Left ventricle myocardium inferior (tissue), 1 donor: ENCODE results near the gene RPS19BP1. TPM values are rescaled to one million over a fixed set of nuclear protein-coding genes. Genes with fewer than 3 reads are reported as not detected.
"Not testable (repeated sequence)": the region's sequence is repeated elsewhere in the genome, so short reads cannot be mapped to it uniquely, and the experiment has no call there.

Experiments
- DNase-seq: peaks from one replicate; pipeline ENCODE4 v3.0.0-alpha.2; 2020
- H3K27ac ChIP-seq: fragments of 200-600 bp; replicated peaks from 2 replicates; pipeline ENCODE4 v1.8.0; 2021
- H3K27me3 ChIP-seq: fragments of 200-600 bp; 2 replicates; pipeline ENCODE4 v1.8.0; 2021; ENCODE audit warnings: low read depth
- H3K36me3 ChIP-seq: fragments of 200-600 bp; 2 replicates; pipeline ENCODE4 v1.8.0; 2021
- H3K4me1 ChIP-seq: fragments of 200-600 bp; 2 replicates; pipeline ENCODE4 v1.8.0; 2021
- H3K4me3 ChIP-seq: fragments of 200-600 bp; 2 replicates; pipeline ENCODE4 v1.8.0; 2021; ENCODE audit warnings: mild to moderate bottlenecking, moderate library complexity
- H3K9me3 ChIP-seq: fragments of 200-600 bp; replicated peaks from 2 replicates; pipeline ENCODE4 v1.8.0; 2021
- CTCF ChIP-seq: fragments of 200-600 bp; IDR thresholded peaks from 2 replicates; pipeline ENCODE4 v1.8.0; 2021; ENCODE audit warnings: antibody characterized with exemption, mild to moderate bottlenecking, borderline replicate concordance
- intact Hi-C: fragments of 100-400 bp; cut with micrococcal nuclease; formaldehyde crosslinking; loops from one replicate; pipeline ENCODE4 v1.11.0; 2022
- total RNA-seq: library from RNA; stranded (reverse); fragmentation: NEBNext Ultra II Directional; extraction: Animal tissue kit (Norgen Biotek cat#: 25700); gene quantifications from one replicate; pipeline ENCODE4 v1.2.1, GENCODE V29; 2021
- donor health status: DM: no; HTN: yes; CAD: no; lungs with severe emphysema.

Gene RPS19BP1
- total RNA-seq, 1 donor from 2014 or later, result 59.3 TPM

DNA sequence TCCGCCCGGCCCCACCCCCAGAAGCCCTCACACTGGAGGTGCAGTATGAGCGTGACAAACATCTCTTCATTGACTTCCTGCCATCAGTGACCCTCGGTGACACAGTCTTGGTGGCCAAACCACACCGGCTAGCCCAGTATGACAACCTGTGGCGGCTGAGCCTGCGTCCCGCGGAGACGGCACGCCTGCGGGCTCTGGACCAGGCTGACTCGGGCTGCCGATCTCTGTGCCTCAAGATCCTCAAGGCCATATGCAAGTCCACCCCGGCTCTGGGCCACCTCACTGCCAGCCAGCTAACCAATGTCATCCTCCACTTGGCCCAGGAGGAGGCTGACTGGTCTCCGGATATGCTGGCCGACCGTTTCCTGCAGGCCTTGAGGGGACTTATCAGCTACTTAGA is 18.8 kb downstream of the RPS19BP1 start:
- peaks cover 77% of the 10 kb centered on the region for H3K36me3 ChIP-seq

DNA sequence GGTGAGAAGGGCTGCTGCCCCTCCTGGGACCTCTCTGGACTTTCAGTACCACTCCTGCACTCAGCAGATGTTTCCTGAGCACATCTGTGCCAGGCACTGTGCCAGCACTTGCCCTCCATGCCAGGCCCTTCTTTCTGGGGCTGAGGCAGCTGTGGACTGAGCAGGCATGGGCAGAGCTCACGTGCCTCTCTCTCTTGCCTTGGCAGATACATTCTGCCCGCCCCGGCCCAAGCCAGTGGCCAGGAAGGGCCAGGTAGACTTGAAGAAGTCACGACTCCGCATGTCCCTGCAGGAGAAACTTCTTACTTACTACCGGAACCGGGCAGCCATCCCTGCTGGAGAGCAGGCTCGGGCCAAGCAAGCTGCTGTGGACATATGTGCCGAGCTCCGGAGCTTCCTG is 20.5 kb downstream of the RPS19BP1 start:
- no peak for DNase-seq
- no peak overlapping the region for H3K27ac ChIP-seq
- intact Hi-C loops, result loop anchor here (10.0 kb wide), 1 partner anchor 167 kb away; the partner anchor contains the start of gene SYNGR1
- TF ChIP-seq CTCF, result no peak
- H3K9me3 ChIP-seq, result no peaks in the 10 kb centered on the region
- H3K36me3 ChIP-seq, result peaks cover 88% of the 10 kb centered on the region
- H3K27me3 ChIP-seq, result no peaks in the 10 kb centered on the region
- H3K4me3 ChIP-seq, result no peak overlapping the region
- H3K4me1 ChIP-seq, result peaks cover 21% of the 10 kb centered on the region

More for the DNA sequence above, 18.8 kb downstream of the RPS19BP1 start:
- intact Hi-C loops, result loop anchor here (10.0 kb wide), 1 partner anchor 169 kb away; the partner anchor contains the start of gene SYNGR1
- H3K9me3 ChIP-seq, result no peaks in the 10 kb centered on the region
- H3K4me1 ChIP-seq, result peaks cover 30% of the 10 kb centered on the region
- no peak for DNase-seq
- no peak for TF ChIP-seq CTCF
- no peaks in the 10 kb centered on the region for H3K27me3 ChIP-seq
- H3K4me3 ChIP-seq, result no peak overlapping the region
- H3K27ac ChIP-seq, result peak overlapping the region; percentile 43

GRCh38 chr22:39511226-39511625 is 21.3 kb downstream of the RPS19BP1 start:
- no peak for TF ChIP-seq CTCF
- H3K27me3 ChIP-seq, result no peaks in the 10 kb centered on the region
- H3K36me3 ChIP-seq, result peaks cover 92% of the 10 kb centered on the region
- H3K4me3 ChIP-seq, result no peak overlapping the region
- no peak overlapping the region for H3K27ac ChIP-seq
- H3K9me3 ChIP-seq, result no peaks in the 10 kb centered on the region
- intact Hi-C loops, result loop anchor here (10.0 kb wide), 1 partner anchor 166 kb away; the partner anchor contains the start of gene SYNGR1
- peaks cover 27% of the 10 kb centered on the region for H3K4me1 ChIP-seq
- DNase-seq, result no peak

- no peak for TF ChIP-seq CTCF
- H3K4me1 ChIP-seq, result peaks cover 33% of the 10 kb centered on the region
- H3K36me3 ChIP-seq, result peaks cover 92% of the 10 kb centered on the region
- no peak overlapping the region for H3K4me3 ChIP-seq
- no peak for DNase-seq
- intact Hi-C loops, result loop anchor here (10.0 kb wide), 1 partner anchor 166 kb away; the partner anchor contains the start of gene SYNGR1
- H3K9me3 ChIP-seq, result no peaks in the 10 kb centered on the region
- no peaks in the 10 kb centered on the region for H3K27me3 ChIP-seq
- H3K27ac ChIP-seq, result no peak overlapping the region
These were observed 21.9 kb downstream of the RPS19BP1 start for GRCh38 chr22:39510529-39511149.

DNA sequence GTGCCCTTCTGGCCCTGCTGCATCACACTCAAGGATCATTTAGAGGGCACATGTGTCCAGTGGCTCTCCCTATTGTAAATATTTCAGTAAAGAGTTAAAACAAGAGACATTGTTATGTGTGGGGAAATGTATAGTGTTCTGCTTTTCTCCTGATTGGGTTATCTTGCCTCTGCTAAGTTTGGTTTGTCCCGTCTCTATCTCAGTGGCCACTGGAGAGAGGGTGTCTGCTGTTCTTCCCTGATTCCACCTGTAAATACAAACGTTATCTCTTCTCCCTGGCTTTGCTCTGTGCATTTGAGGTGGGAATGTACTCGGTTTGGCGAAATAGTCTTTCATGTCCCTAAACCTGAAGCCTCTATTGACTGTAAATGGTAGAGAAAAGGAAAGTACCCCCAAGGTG is 24.2 kb downstream of the RPS19BP1 start:
- Histone ChIP-seq H3K9me3 (no peaks in the 10 kb centered on the region), H3K36me3 (peaks cover 87% of the 10 kb centered on the region), H3K27ac (no peak overlapping the region), H3K4me1 (peaks cover 40% of the 10 kb centered on the region), H3K4me3 (no peak overlapping the region), H3K27me3 (no peaks in the 10 kb centered on the region)
- DNase-seq, result no peak
- intact Hi-C loops, result no loop called here
- no peak for TF ChIP-seq CTCF

DNA sequence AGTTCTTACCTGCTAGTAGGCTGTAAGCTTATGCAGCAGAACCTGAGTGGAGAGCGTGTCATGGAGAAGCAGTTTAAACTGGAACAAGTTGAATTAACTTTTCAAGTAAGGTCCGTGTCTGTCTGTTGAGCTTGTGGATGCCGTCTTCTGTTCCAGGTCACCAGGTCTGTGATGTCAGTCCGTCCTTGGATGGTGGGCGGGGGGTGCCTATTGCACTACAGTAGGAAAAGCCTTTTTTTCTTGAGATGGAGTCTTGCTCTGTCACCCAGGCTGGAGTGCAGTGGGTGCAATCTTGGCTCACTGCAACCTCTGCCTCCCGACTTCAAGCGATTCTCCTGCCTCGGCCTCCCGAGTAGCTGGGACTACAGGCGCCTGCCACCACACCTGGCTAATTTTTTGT is 25.5 kb downstream of the RPS19BP1 start:
- intact Hi-C loops, H3K27ac ChIP-seq, DNase-seq, H3K27me3 ChIP-seq, H3K4me3 ChIP-seq, H3K9me3 ChIP-seq: not testable (repeated sequence)
- Histone ChIP-seq H3K36me3 (peaks cover 73% of the 10 kb centered on the region), H3K4me1 (peaks cover 53% of the 10 kb centered on the region)
